Breast epithelium (tissue), 3 donors: Measurements from ENCODE around the gene WWC2.

Experiments used
- CTCF ChIP-seq, 3 donors: fragments of 450-650 bp; IDR thresholded peaks; one replicate each; pipeline ENCODE4 v1.5.1; 2016 to 2017; ENCODE audit warnings: antibody characterized with exemption in 3 of 3, mild to moderate bottlenecking in 3 of 3, moderate library complexity in 3 of 3
- POLR2A ChIP-seq: fragments of 450-650 bp; IDR thresholded peaks from one replicate; pipeline ENCODE4 v1.6.1; 2016; ENCODE audit warnings: antibody characterized with exemption, mild to moderate bottlenecking, moderate library complexity

GRCh38 chr4:183366206-183366835 lies 267.3 kb downstream of the WWC2 start:
- TF ChIP-seq CTCF (IDR thresholded peaks at IDR 0.05) (no peak), POLR2A (no peak)
